C4-2B (cell line): ENCODE measurements around the gene SLC28A1.

ENCODE experiments used
- H3K27ac ChIP-seq: fragments of 450-650 bp; 2 replicates; pipeline ENCODE4 v1.5.1; 2017
- ZFX ChIP-seq: fragments of 450-650 bp; IDR thresholded peaks from 2 replicates; pipeline ENCODE4 v1.6.1; 2017
- TF ChIP-seq, protein P1 (sequence below): fragments of 450-650 bp; conservative IDR thresholded peaks from 2 replicates; pipeline ENCODE4 v1.5.1; 2017; ENCODE audit warnings: mild to moderate bottlenecking

The SLC28A1 gene

DNA sequence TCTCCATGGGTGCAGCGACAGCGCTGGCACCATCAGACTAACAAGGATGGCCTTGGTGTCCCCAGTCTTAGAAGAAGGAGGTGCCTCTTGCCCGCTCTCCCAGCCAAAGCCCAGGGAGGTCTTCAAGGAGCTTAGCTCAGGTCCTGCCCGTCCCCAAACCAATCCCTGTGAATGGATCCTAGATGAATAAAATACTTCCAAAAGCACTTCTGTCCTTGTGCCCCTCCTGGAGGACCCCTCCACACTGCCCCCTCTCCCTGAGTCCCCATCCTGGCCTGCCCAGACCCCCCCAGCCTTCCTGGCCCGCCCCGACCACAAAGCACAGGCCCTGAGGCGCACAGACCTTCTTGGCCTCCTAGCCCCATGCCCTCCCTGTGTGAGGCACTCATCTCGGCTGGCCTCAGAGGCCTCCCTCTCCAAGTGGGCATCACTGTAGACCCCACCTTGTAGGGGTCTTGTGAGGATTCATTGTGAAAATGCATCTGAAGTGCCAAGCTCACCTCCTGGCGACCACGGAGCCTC lies 8.4 kb downstream of the SLC28A1 start:
- TF ChIP-seq, protein P1, sequence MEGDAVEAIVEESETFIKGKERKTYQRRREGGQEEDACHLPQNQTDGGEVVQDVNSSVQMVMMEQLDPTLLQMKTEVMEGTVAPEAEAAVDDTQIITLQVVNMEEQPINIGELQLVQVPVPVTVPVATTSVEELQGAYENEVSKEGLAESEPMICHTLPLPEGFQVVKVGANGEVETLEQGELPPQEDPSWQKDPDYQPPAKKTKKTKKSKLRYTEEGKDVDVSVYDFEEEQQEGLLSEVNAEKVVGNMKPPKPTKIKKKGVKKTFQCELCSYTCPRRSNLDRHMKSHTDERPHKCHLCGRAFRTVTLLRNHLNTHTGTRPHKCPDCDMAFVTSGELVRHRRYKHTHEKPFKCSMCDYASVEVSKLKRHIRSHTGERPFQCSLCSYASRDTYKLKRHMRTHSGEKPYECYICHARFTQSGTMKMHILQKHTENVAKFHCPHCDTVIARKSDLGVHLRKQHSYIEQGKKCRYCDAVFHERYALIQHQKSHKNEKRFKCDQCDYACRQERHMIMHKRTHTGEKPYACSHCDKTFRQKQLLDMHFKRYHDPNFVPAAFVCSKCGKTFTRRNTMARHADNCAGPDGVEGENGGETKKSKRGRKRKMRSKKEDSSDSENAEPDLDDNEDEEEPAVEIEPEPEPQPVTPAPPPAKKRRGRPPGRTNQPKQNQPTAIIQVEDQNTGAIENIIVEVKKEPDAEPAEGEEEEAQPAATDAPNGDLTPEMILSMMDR, result no peak
- no peak for TF ChIP-seq ZFX
- H3K27ac ChIP-seq, result no peak overlapping the region

DNA sequence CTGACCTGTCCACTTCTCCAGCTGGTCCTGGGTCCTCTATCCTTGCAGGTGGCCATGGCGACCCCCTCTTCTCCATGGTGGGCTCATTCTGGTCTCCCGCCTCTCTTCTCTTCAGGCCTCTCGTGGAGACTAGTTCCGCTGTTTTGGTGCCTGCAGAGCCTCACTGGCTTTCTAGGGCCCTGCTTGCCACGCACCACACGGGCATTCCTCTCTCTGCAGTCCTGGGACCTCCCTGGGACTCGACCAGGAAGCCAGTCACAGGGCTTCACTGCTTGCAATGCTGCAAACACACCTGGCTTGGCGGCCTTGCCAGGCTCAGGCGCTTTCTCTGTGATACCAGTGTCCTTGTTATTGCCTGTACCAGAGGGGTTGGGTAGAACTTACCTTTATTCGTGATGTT lies 9.1 kb downstream of the SLC28A1 start:
- TF ChIP-seq ZFX, result no peak
- TF ChIP-seq, protein P1, result no peak
- H3K27ac ChIP-seq, result no peak overlapping the region

DNA sequence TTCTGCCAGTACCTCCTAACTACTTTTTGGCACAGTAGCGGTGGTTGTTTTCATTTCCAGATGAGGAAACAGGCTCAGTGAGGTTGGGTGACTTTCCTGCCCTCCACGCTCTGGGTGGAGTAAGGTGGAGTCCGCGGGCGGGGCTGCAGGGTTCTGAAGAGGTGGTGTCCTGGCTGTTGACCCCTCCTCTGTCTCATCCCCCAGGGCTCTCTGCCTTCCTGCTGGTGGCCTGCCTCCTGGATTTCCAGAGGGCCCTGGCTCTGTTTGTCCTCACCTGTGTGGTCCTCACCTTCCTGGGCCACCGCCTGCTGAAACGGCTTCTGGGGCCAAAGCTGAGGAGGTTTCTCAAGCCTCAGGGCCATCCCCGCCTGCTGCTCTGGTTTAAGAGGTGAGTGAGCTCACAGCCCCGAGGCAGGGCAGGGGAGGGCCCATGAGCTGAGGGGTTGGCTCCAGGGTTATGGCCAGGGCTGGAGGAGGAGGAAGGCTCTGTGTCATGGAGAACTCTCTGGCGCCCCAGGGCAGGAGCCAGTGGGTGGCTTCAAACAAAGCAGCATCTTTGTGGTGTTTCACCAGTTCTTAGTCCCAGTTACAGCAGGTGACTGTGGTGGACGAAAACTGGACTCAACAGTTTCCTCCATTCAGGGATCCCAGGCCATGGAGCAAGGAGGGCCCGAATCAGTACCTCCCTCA lies 10.4 kb downstream of the SLC28A1 start:
- H3K27ac ChIP-seq, result no peak overlapping the region
- TF ChIP-seq ZFX, result no peak
- TF ChIP-seq, protein P1, result no peak

DNA sequence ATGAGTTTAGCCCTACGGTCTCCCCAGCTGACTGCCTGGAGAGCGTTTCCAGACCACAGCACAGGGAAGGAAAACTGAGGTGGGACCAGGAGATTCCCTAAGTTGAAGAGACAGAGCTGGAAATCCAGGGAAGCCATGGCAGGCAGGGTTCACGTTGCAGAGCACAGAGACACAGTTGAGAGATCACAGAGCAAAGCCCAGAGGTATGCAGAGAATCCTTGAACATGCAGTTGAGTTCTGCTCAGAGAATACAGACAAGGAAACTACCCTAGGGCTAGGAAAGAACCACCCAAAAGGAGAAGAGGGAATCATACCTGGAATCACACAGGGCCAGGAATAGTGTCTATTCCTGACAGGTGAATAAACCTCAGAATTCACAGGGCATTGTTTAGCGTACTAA lies 14.3 kb downstream of the SLC28A1 start:
- TF ChIP-seq, protein P1, result no peak
- no peak for TF ChIP-seq ZFX
- no peak overlapping the region for H3K27ac ChIP-seq

DNA sequence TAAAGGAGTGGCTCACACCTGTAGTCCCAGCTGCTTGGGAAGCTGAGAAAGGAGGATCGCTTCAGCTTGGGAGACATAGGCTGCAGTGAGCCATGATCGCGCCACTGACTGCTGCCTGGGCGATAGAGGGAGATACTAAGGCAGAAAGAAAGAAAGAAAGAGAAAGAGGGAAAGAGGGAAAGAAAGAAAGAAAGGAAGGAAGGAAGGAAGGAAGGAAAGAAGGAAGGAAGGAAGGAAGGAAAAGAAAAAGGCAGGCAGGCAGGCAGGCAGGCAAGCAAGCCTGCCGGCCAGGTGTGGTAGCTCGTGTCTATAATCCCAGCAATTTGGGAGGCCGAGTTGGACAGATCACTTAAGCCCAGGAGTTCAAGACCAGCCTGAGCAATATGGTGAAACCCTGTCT lies 15.3 kb downstream of the SLC28A1 start:
- no peak for TF ChIP-seq ZFX
- TF ChIP-seq, protein P1, result no peak
- no peak overlapping the region for H3K27ac ChIP-seq

DNA sequence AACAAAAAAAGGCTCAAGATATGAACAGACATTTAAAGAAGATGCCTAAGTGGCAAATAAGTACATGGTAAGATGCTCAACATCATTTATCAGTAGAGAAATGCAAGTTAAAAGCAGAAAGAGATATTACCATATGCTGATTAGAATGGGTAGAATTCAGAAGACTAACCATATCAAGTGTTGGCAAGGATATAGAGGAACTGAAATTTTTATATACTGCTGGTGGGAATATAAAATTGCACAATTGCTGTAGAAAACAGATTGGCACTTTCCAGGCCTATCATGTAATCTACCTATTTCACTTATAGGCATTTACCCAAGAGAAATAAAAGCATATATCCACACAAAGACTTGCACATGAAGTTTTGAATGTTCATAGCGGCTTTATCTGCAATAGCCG lies 17.1 kb downstream of the SLC28A1 start:
- H3K27ac ChIP-seq, result no peak overlapping the region
- TF ChIP-seq ZFX, result no peak
- TF ChIP-seq, protein P1, result no peak

DNA sequence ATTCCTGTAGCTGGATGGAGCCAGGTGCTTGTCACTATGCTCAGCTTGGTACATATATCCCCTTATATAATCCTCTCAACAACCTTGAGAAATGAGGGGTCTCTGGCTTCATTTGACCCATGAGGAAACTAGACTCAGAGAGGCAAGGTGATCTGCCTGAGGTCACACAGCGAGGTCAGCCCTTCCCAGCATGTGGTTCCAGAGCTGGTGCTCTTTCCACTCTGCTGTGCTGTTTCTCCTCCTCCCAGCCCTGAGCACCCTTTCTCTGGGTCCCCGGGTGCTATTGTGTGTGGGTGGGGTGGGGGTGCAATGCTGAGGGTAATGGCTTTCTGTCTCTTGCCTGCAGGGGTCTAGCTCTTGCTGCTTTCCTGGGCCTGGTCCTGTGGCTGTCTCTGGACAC lies 19.3 kb downstream of the SLC28A1 start:
- TF ChIP-seq ZFX, result no peak
- TF ChIP-seq, protein P1, result no peak
- no peak overlapping the region for H3K27ac ChIP-seq
